PC-9 (cell line): Measurements from ENCODE around the gene CDK11A.
"Not testable (repeated sequence)": the region's sequence is repeated elsewhere in the genome, so short reads cannot be mapped to it uniquely, and the experiment has no call there.

Source experiments
- CTCF ChIP-seq: fragments of 200-600 bp; sonication (generic); conservative IDR thresholded peaks from 2 replicates; pipeline ENCODE4 v1.6.1; 2017; ENCODE audit warnings: mixed run types, antibody characterized with exemption, mild to moderate bottlenecking, moderate library complexity
- EZH2 ChIP-seq: fragments of 200-600 bp; sonication (generic); IDR thresholded peaks from 2 replicates; pipeline ENCODE4 v1.8.0; 2017; ENCODE audit warnings: antibody characterized with exemption, low read depth

- TF ChIP-seq EZH2, CTCF: not testable (repeated sequence)
Observed at GRCh38 chr1:1697358-1698183, 26.6 kb downstream of the CDK11A start.
